GM15510 (cell line): Measurements from ENCODE around the gene ZDHHC14.

Experiments
- POLR2A ChIP-seq: IDR thresholded peaks from 3 replicates; pipeline ENCODE4 v1.6.1; 2011; ENCODE audit warnings: borderline replicate concordance; ENCODE audit not compliant: insufficient read length; ENCODE audit errors: extremely low read depth

The ZDHHC14 gene

GRCh38 chr6:157514659-157515496, 133.9 kb downstream of the ZDHHC14 start:
- no peak for TF ChIP-seq POLR2A

- TF ChIP-seq POLR2A, result no peak
Measured at GRCh38 chr6:157516319-157517026, 135.5 kb downstream of the ZDHHC14 start.

GRCh38 chr6:157517601-157518359, 136.8 kb downstream of the ZDHHC14 start:
- TF ChIP-seq POLR2A, result no peak

- no peak for TF ChIP-seq POLR2A
Measured at GRCh38 chr6:157518397-157519250, 137.6 kb downstream of the ZDHHC14 start.

GRCh38 chr6:157519255-157520116, 138.5 kb downstream of the ZDHHC14 start:
- no peak for TF ChIP-seq POLR2A

GRCh38 chr6:157520117-157520406, 139.1 kb downstream of the ZDHHC14 start:
- no peak for TF ChIP-seq POLR2A

- no peak for TF ChIP-seq POLR2A
Measured at GRCh38 chr6:157520596-157521361, 139.8 kb downstream of the ZDHHC14 start.

- TF ChIP-seq POLR2A, result no peak
Measured at GRCh38 chr6:157521362-157522335, 140.7 kb downstream of the ZDHHC14 start.

GRCh38 chr6:157522472-157522871, 141.5 kb downstream of the ZDHHC14 start:
- no peak for TF ChIP-seq POLR2A

- TF ChIP-seq POLR2A, result no peak
Measured at GRCh38 chr6:157524735-157525134, 143.7 kb downstream of the ZDHHC14 start.

- TF ChIP-seq POLR2A, result no peak
Measured at GRCh38 chr6:157525292-157525889, 144.4 kb downstream of the ZDHHC14 start.

- TF ChIP-seq POLR2A, result no peak
Measured at GRCh38 chr6:157525918-157526425, 145.0 kb downstream of the ZDHHC14 start.

GRCh38 chr6:157527471-157527907, 146.5 kb downstream of the ZDHHC14 start:
- TF ChIP-seq POLR2A, result no peak
